ENCODE measurements around the gene FCHSD2. TPM values are rescaled to one million over a fixed set of nuclear protein-coding genes. Genes with fewer than 3 reads are reported as not detected.

FCHSD2 gene
- total and polyA plus RNA-seq, 4 donors: 7.6 to 18.7 (median 9.9) TPM

- Histone ChIP-seq H3K4me3 (ENCODE audit: low read depth in 1 of 3, low read length in 3 of 3) (no peak overlapping the region), H3K36me3 (ENCODE audit: control insufficient read depth in 4 of 4, insufficient read depth in 3 of 4, low read depth in 1 of 4, low read length in 3 of 4) (no peaks in the 10 kb centered on the region), H3K9ac (ENCODE audit: low read depth in 1 of 2, low read length in 2 of 2) (no peak overlapping the region), H3K9me3 (ENCODE audit: control insufficient read depth in 4 of 4, low read length in 3 of 4) (no peaks in the 10 kb centered on the region), H3K27ac (ENCODE audit: low read depth in 1 of 2, low read length in 2 of 2) (no peak overlapping the region), H3K27me3 (ENCODE audit: control insufficient read depth in 4 of 4, insufficient read depth in 4 of 4, low read length in 3 of 4) (no peaks in the 10 kb centered on the region), H3K4me1 (ENCODE audit: control insufficient read depth in 4 of 4, insufficient read depth in 4 of 4, low read length in 3 of 4) (peaks cover 2 to 18% (median 14%) of the 10 kb centered on the region in 4 donors)
- DNase-seq (ENCODE audit: low spot score): no peak
- TF ChIP-seq RAD21 (IDR thresholded peaks at IDR 0.05) (no peak), NR2F2 (IDR thresholded peaks at IDR 0.05) (no peak)
- WGBS: 86% methylated on average over 1 of the region's 1 CpG
These were observed 14.0 kb upstream of the FCHSD2 start for GRCh38 chr11:73156114-73156513.

GRCh38 chr11:73155102-73155501, 13.0 kb upstream of the FCHSD2 start:
- Histone ChIP-seq H3K27ac (ENCODE audit: low read depth in 1 of 2, low read length in 2 of 2) (no peak overlapping the region), H3K4me3 (ENCODE audit: low read depth in 1 of 3, low read length in 3 of 3) (no peak overlapping the region), H3K36me3 (ENCODE audit: control insufficient read depth in 4 of 4, insufficient read depth in 3 of 4, low read depth in 1 of 4, low read length in 3 of 4) (no peaks in the 10 kb centered on the region), H3K9me3 (ENCODE audit: control insufficient read depth in 4 of 4, low read length in 3 of 4) (no peaks in the 10 kb centered on the region), H3K4me1 (ENCODE audit: control insufficient read depth in 4 of 4, insufficient read depth in 4 of 4, low read length in 3 of 4) (peaks cover 2 to 18% (median 14%) of the 10 kb centered on the region in 4 donors), H3K9ac (ENCODE audit: low read depth in 1 of 2, low read length in 2 of 2) (no peak overlapping the region), H3K27me3 (ENCODE audit: control insufficient read depth in 4 of 4, insufficient read depth in 4 of 4, low read length in 3 of 4) (no peaks in the 10 kb centered on the region)
- no peak for DNase-seq (ENCODE audit: low spot score)
- 96% methylated on average over 4 of the region's 4 CpGs for WGBS
- TF ChIP-seq REST (IDR thresholded peaks at IDR 0.05) (no peak), ZBTB33 (IDR thresholded peaks at IDR 0.05) (no peak), GABPA (IDR thresholded peaks at IDR 0.05 in 1 of 2, conservative IDR thresholded peaks at IDR 0.05 in 1 of 2) (no peak), YY1 (IDR thresholded peaks at IDR 0.05) (no peak), HNF4G (IDR thresholded peaks at IDR 0.05) (no peak), TAF1 (conservative IDR thresholded peaks at IDR 0.05) (no peak), ATF3 (IDR thresholded peaks at IDR 0.05) (no peak), FOXA2 (IDR thresholded peaks at IDR 0.05) (no peak), EGR1 (IDR thresholded peaks at IDR 0.05; ENCODE audit: low read depth in 2 of 2) (no peak), MAX (IDR thresholded peaks at IDR 0.05) (no peak)

GRCh38 chr11:73154178-73154577, 12.1 kb upstream of the FCHSD2 start:
- H3K4me1 ChIP-seq (ENCODE audit: control insufficient read depth in 4 of 4, insufficient read depth in 4 of 4, low read length in 3 of 4): peaks cover 2 to 18% (median 14%) of the 10 kb centered on the region in 4 donors
- no peak for DNase-seq (ENCODE audit: low spot score)
- H3K9me3 ChIP-seq (ENCODE audit: control insufficient read depth in 4 of 4, low read length in 3 of 4): no peaks in the 10 kb centered on the region
- H3K27me3 ChIP-seq (ENCODE audit: control insufficient read depth in 4 of 4, insufficient read depth in 4 of 4, low read length in 3 of 4): no peaks in the 10 kb centered on the region
- H3K4me3 ChIP-seq (ENCODE audit: low read depth in 1 of 3, low read length in 3 of 3): no peak overlapping the region
- H3K36me3 ChIP-seq (ENCODE audit: control insufficient read depth in 4 of 4, insufficient read depth in 3 of 4, low read depth in 1 of 4, low read length in 3 of 4): no peaks in the 10 kb centered on the region
- 69% methylated on average over 3 of the region's 3 CpGs for WGBS
- H3K9ac ChIP-seq (ENCODE audit: low read depth in 1 of 2, low read length in 2 of 2): no peak overlapping the region
- H3K27ac ChIP-seq (ENCODE audit: low read depth in 1 of 2, low read length in 2 of 2): no peak overlapping the region
- no peak for TF ChIP-seq JUND (IDR thresholded peaks at IDR 0.05)

All from liver (tissue), 9 donors.